HEK293 (cell line): ENCODE measurements around the gene GPR82.

Source experiments
- CTCF ChIA-PET: fragments of 350-600 bp; formaldehyde crosslinking; extraction: SDS; loops from one replicate; lab custom pipeline; 2021; ENCODE audit warnings: antibody characterized with exemption; lab: Yijun Ruan, JAX
- POLR2A ChIA-PET: fragments of 300-600 bp; formaldehyde crosslinking; extraction: SDS; loops from one replicate; lab custom pipeline; 2020; ENCODE audit warnings: antibody characterized with exemption, inconsistent platforms; lab: Yijun Ruan, JAX
- H3K27ac ChIP-seq: fragments of 200-500 bp; sonication (Bioruptor generic); 2 replicates; pipeline ENCODE4 v1.5.1; 2014; ENCODE audit warnings: low read depth, low read length, control low read depth, inconsistent platforms; ENCODE audit errors: extremely low read depth
- H3K36me3 ChIP-seq, 2 experiments: fragments of 200-500 bp in 1 of 2; sonication (Bioruptor generic) in 1 of 2; 1 replicate in 1 of 2; 2 replicates in 1 of 2; pipeline ENCODE4 v1.5.1; 2014 to 2017; ENCODE audit warnings: inconsistent platforms in 2 of 2, low read length in 2 of 2; ENCODE audit not compliant: control insufficient read depth in 2 of 2, insufficient read depth in 1 of 2
- H3K4me1 ChIP-seq: fragments of 200-500 bp; sonication (Bioruptor generic); 2 replicates; pipeline ENCODE4 v1.5.1; 2014; ENCODE audit warnings: mild to moderate bottlenecking, low read length, inconsistent platforms; ENCODE audit not compliant: control insufficient read depth, insufficient read depth
- H3K4me3 ChIP-seq: 2 replicates; pipeline ENCODE4 v1.5.1; 2011; ENCODE audit warnings: low read depth, mild to moderate bottlenecking, control low read depth, low read length, moderate library complexity
- H3K9me3 ChIP-seq: fragments of 200-500 bp; sonication (Bioruptor generic); 2 replicates; pipeline ENCODE4 v1.5.1; 2014; ENCODE audit warnings: low read depth, low read length, inconsistent platforms; ENCODE audit not compliant: control insufficient read depth, insufficient read depth
- FEZF1 ChIP-seq: fragments of 450-650 bp; formaldehyde crosslinking; IDR thresholded peaks from 2 replicates; pipeline ENCODE4 v1.5.1; 2016; ENCODE audit warnings: missing biosample characterization, missing genetic modification characterization
- GLIS1 ChIP-seq: fragments of 450-650 bp; formaldehyde crosslinking; IDR thresholded peaks from 2 replicates; pipeline ENCODE4 v1.5.1; 2016; ENCODE audit warnings: missing biosample characterization, missing genetic modification characterization
- IKZF3 ChIP-seq: fragments of 450-650 bp; IDR thresholded peaks from 2 replicates; pipeline ENCODE4 v1.5.0; 2018; ENCODE audit warnings: missing biosample characterization, mild to moderate bottlenecking, missing genetic modification characterization, moderate library complexity
- SALL2 ChIP-seq: fragments of 450-650 bp; formaldehyde crosslinking; IDR thresholded peaks from 2 replicates; pipeline ENCODE4 v1.5.0; 2017; ENCODE audit warnings: missing biosample characterization, mild to moderate bottlenecking, missing genetic modification characterization, borderline replicate concordance
- SCRT1 ChIP-seq: fragments of 450-650 bp; formaldehyde crosslinking; IDR thresholded peaks from 2 replicates; pipeline ENCODE4 v1.5.1; 2016; ENCODE audit warnings: missing biosample characterization, missing genetic modification characterization, borderline replicate concordance
- SP7 ChIP-seq: fragments of 450-650 bp; formaldehyde crosslinking; IDR thresholded peaks from 2 replicates; pipeline ENCODE4 v1.5.1; 2016; ENCODE audit warnings: missing biosample characterization, missing genetic modification characterization
- ZNF174 ChIP-seq: fragments of 450-650 bp; formaldehyde crosslinking; IDR thresholded peaks from 2 replicates; pipeline ENCODE4 v1.5.0; 2017; ENCODE audit warnings: missing biosample characterization, mild to moderate bottlenecking, missing genetic modification characterization
- ZNF175 ChIP-seq: fragments of 450-650 bp; formaldehyde crosslinking; IDR thresholded peaks from 2 replicates; pipeline ENCODE4 v1.5.1; 2016; ENCODE audit warnings: missing biosample characterization, missing genetic modification characterization
- ZNF335 ChIP-seq: fragments of 450-650 bp; formaldehyde crosslinking; conservative IDR thresholded peaks from 2 replicates; pipeline ENCODE4 v1.5.1; 2016; ENCODE audit warnings: missing biosample characterization, missing genetic modification characterization
- ZNF350 ChIP-seq: fragments of 450-650 bp; formaldehyde crosslinking; IDR thresholded peaks from 2 replicates; pipeline ENCODE4 v1.5.0; 2017; ENCODE audit warnings: missing biosample characterization, mild to moderate bottlenecking, missing genetic modification characterization
- ZNF366 ChIP-seq: fragments of 450-650 bp; formaldehyde crosslinking; conservative IDR thresholded peaks from 2 replicates; pipeline ENCODE4 v1.5.1; 2016; ENCODE audit warnings: missing biosample characterization, missing genetic modification characterization
- ZNF404 ChIP-seq: fragments of 450-650 bp; formaldehyde crosslinking; IDR thresholded peaks from 2 replicates; pipeline ENCODE4 v1.5.1; 2017; ENCODE audit warnings: missing biosample characterization, missing genetic modification characterization
- ZNF521 ChIP-seq: fragments of 450-650 bp; formaldehyde crosslinking; IDR thresholded peaks from 2 replicates; pipeline ENCODE4 v1.5.1; 2017; ENCODE audit warnings: missing biosample characterization, mild to moderate bottlenecking, missing genetic modification characterization
- ZNF529 ChIP-seq: fragments of 450-650 bp; formaldehyde crosslinking; IDR thresholded peaks from 2 replicates; pipeline ENCODE4 v1.5.1; 2017; ENCODE audit warnings: missing genetic modification characterization, missing biosample characterization; ENCODE audit not compliant: insufficient replicate concordance
- ZNF530 ChIP-seq: fragments of 450-650 bp; formaldehyde crosslinking; IDR thresholded peaks from 2 replicates; pipeline ENCODE4 v1.5.1; 2016; ENCODE audit warnings: low read depth, missing biosample characterization, missing genetic modification characterization
- ZNF585B ChIP-seq: fragments of 450-650 bp; formaldehyde crosslinking; IDR thresholded peaks from 2 replicates; pipeline ENCODE4 v1.5.1; 2016; ENCODE audit warnings: missing biosample characterization, missing genetic modification characterization
- ZNF664 ChIP-seq: fragments of 450-650 bp; formaldehyde crosslinking; IDR thresholded peaks from 2 replicates; pipeline ENCODE4 v1.5.1; 2016; ENCODE audit warnings: missing biosample characterization, missing genetic modification characterization
- ZNF843 ChIP-seq: fragments of 450-650 bp; formaldehyde crosslinking; IDR thresholded peaks from 2 replicates; pipeline ENCODE4 v1.5.1; 2016; ENCODE audit warnings: missing biosample characterization, missing genetic modification characterization
- TF ChIP-seq, protein P1 (sequence below): fragments of 450-650 bp; formaldehyde crosslinking; IDR thresholded peaks from 2 replicates; pipeline ENCODE4 v1.5.1; 2017; ENCODE audit warnings: missing biosample characterization, missing genetic modification characterization
- TF ChIP-seq, protein P2 (sequence below): fragments of 450-650 bp; formaldehyde crosslinking; IDR thresholded peaks from 2 replicates; pipeline ENCODE4 v1.5.1; 2016; ENCODE audit warnings: missing biosample characterization, missing genetic modification characterization
- TF ChIP-seq, protein P3 (sequence below): fragments of 450-650 bp; formaldehyde crosslinking; IDR thresholded peaks from 2 replicates; pipeline ENCODE4 v1.5.0; 2017; ENCODE audit warnings: missing biosample characterization, missing genetic modification characterization, borderline replicate concordance
- TF ChIP-seq, protein P4 (sequence below): fragments of 450-650 bp; formaldehyde crosslinking; IDR thresholded peaks from 2 replicates; pipeline ENCODE4 v1.5.1; 2016; ENCODE audit warnings: missing biosample characterization, missing genetic modification characterization

Gene GPR82

DNA sequence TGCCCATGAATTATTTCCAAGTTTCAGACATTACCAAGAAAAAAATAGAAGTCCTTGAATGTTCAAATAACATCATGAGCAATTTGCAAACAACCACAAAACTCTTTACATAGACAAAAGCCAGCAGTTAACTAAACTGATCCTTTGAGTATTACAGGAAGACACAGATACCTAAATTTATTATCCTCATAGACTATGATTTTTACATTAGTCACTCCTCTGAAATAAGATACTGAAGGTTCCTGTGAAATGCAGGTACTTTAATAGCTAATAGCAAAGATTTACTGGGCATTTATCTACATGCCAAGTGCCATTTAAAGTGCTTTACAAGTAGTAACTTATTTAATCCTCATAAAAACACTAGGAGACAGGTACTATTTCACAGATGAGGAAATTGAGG lies 37.7 kb downstream of the GPR82 start:
- no peaks in the 10 kb centered on the region for H3K9me3 ChIP-seq
- no peak overlapping the region for H3K27ac ChIP-seq
- no peak overlapping the region for H3K4me3 ChIP-seq
- TF ChIP-seq, protein P1, sequence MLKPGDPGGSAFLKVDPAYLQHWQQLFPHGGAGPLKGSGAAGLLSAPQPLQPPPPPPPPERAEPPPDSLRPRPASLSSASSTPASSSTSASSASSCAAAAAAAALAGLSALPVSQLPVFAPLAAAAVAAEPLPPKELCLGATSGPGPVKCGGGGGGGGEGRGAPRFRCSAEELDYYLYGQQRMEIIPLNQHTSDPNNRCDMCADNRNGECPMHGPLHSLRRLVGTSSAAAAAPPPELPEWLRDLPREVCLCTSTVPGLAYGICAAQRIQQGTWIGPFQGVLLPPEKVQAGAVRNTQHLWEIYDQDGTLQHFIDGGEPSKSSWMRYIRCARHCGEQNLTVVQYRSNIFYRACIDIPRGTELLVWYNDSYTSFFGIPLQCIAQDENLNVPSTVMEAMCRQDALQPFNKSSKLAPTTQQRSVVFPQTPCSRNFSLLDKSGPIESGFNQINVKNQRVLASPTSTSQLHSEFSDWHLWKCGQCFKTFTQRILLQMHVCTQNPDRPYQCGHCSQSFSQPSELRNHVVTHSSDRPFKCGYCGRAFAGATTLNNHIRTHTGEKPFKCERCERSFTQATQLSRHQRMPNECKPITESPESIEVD (tag by site-specific recombination): 0 out of 2 replicates have a peak, but pooled peaks have one; percentile 36
- TF ChIP-seq ZNF664 (tag by site-specific recombination) (no peak), ZNF530 (tag by site-specific recombination) (no peak), FEZF1 (tag by site-specific recombination) (peak; percentile 45; the same call in 1 of the 2 replicates), ZNF843 (tag by site-specific recombination) (peak; percentile 39; the same call in 1 of the 2 replicates)
- TF ChIP-seq, all 188 proteins: peak for 3
- Histone ChIP-seq H3K4me1 (no peaks in the 10 kb centered on the region), H3K36me3 (no peaks in the 10 kb centered on the region)
- CTCF ChIA-PET: no interaction called here
- POLR2A ChIA-PET: no interaction called here

DNA sequence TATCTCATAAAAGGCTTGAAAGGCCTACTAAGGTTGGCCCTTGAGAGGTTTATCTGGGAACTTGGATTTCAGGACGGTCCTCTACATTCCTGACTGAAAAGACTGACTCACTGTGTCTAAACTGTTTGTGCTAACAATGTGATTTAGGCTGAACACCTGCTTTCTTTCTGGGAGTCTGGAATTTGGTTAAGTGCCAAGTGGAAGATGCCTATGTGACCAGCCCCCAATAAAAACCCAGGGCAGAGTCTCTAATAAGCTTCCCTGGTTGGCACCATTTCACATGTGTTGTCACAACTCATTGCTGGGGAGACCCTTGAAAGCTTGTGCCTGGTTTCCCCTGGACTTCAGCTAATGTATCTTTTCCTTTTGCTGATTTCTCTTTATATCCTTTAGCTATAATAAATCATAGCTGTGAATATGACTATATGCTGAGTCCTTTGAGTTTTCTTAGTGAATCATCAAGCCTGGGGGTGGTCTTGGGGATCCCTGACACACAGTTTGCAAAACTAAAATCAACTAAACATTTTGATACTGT lies 55.1 kb downstream of the GPR82 start:
- Histone ChIP-seq H3K4me1 (peaks cover 8% of the 10 kb centered on the region), H3K27ac (peak overlapping the region; percentile 17; the same call in 1 of the 2 replicates), H3K9me3 (no peaks in the 10 kb centered on the region), H3K4me3 (no peak overlapping the region), H3K36me3 (no peaks in the 10 kb centered on the region)
- ChIA-PET CTCF (interaction anchor here (0.6 to 1.2 kb wide), 6 partner anchors 8 to 1136 kb away, joined by 3 to 7 read pairs (median 4); no protein-coding TSS in a partner anchor), POLR2A (interaction anchor here (0.9 kb wide), 1 partner anchor 18 kb away, joined by 3 read pairs; no protein-coding TSS in a partner anchor)
- TF ChIP-seq ZNF585B (tag by site-specific recombination): no peak
- 0 out of 2 replicates have a peak, but pooled peaks have one; percentile 25 for TF ChIP-seq ZNF366 (tag by site-specific recombination)
- TF ChIP-seq SCRT1 (tag by site-specific recombination): no peak
- no peak for TF ChIP-seq ZNF350
- no peak for TF ChIP-seq ZNF174 (tag by site-specific recombination)
- TF ChIP-seq IKZF3 (tag by site-specific recombination): 0 out of 2 replicates have a peak, but pooled peaks have one; percentile 7
- no peak for TF ChIP-seq ZNF175 (tag by site-specific recombination)
- no peak for TF ChIP-seq ZNF404 (tag by site-specific recombination)
- TF ChIP-seq, protein P1 (tag by site-specific recombination): peak; percentile 50; the same call in 1 of the 2 replicates
- TF ChIP-seq ZNF335 (tag by site-specific recombination): peak; percentile 48; the same call in 1 of the 2 replicates
- TF ChIP-seq SP7 (tag by site-specific recombination): peak; percentile 60
- TF ChIP-seq ZNF529 (tag by site-specific recombination): no peak
- TF ChIP-seq ZNF521 (tag by site-specific recombination): no peak
- TF ChIP-seq, protein P2, sequence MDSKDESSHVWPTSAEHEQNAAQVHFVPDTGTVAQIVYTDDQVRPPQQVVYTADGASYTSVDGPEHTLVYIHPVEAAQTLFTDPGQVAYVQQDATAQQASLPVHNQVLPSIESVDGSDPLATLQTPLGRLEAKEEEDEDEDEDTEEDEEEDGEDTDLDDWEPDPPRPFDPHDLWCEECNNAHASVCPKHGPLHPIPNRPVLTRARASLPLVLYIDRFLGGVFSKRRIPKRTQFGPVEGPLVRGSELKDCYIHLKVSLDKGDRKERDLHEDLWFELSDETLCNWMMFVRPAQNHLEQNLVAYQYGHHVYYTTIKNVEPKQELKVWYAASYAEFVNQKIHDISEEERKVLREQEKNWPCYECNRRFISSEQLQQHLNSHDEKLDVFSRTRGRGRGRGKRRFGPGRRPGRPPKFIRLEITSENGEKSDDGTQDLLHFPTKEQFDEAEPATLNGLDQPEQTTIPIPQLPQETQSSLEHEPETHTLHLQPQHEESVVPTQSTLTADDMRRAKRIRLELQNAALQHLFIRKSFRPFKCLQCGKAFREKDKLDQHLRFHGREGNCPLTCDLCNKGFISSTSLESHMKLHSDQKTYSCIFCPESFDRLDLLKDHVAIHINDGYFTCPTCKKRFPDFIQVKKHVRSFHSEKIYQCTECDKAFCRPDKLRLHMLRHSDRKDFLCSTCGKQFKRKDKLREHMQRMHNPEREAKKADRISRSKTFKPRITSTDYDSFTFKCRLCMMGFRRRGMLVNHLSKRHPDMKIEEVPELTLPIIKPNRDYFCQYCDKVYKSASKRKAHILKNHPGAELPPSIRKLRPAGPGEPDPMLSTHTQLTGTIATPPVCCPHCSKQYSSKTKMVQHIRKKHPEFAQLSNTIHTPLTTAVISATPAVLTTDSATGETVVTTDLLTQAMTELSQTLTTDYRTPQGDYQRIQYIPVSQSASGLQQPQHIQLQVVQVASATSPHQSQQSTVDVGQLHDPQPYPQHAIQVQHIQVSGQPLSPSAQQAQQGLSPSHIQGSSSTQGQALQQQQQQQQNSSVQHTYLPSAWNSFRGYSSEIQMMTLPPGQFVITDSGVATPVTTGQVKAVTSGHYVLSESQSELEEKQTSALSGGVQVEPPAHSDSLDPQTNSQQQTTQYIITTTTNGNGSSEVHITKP (tag by site-specific recombination): peak; percentile 59
- TF ChIP-seq, protein P3, sequence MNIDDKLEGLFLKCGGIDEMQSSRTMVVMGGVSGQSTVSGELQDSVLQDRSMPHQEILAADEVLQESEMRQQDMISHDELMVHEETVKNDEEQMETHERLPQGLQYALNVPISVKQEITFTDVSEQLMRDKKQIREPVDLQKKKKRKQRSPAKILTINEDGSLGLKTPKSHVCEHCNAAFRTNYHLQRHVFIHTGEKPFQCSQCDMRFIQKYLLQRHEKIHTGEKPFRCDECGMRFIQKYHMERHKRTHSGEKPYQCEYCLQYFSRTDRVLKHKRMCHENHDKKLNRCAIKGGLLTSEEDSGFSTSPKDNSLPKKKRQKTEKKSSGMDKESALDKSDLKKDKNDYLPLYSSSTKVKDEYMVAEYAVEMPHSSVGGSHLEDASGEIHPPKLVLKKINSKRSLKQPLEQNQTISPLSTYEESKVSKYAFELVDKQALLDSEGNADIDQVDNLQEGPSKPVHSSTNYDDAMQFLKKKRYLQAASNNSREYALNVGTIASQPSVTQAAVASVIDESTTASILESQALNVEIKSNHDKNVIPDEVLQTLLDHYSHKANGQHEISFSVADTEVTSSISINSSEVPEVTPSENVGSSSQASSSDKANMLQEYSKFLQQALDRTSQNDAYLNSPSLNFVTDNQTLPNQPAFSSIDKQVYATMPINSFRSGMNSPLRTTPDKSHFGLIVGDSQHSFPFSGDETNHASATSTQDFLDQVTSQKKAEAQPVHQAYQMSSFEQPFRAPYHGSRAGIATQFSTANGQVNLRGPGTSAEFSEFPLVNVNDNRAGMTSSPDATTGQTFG (tag by site-specific recombination): no peak
- TF ChIP-seq SALL2 (tag by site-specific recombination): no peak
- TF ChIP-seq GLIS1 (tag by site-specific recombination): peak; percentile 86
- TF ChIP-seq, protein P4, sequence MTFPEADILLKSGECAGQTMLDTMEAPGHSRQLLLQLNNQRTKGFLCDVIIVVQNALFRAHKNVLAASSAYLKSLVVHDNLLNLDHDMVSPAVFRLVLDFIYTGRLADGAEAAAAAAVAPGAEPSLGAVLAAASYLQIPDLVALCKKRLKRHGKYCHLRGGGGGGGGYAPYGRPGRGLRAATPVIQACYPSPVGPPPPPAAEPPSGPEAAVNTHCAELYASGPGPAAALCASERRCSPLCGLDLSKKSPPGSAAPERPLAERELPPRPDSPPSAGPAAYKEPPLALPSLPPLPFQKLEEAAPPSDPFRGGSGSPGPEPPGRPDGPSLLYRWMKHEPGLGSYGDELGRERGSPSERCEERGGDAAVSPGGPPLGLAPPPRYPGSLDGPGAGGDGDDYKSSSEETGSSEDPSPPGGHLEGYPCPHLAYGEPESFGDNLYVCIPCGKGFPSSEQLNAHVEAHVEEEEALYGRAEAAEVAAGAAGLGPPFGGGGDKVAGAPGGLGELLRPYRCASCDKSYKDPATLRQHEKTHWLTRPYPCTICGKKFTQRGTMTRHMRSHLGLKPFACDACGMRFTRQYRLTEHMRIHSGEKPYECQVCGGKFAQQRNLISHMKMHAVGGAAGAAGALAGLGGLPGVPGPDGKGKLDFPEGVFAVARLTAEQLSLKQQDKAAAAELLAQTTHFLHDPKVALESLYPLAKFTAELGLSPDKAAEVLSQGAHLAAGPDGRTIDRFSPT: peak; percentile 29; the same call in 1 of the 2 replicates
